Mammary epithelial cell (primary cell): ENCODE measurements around the gene TMEM79.

Source experiments
- CTCF ChIP-seq, 2 donors: IDR thresholded peaks in 1 of 2; conservative IDR thresholded peaks in 1 of 2; 2 replicates each; pipeline ENCODE4 v1.5.1; 2011 to 2012; ENCODE audit warnings: inconsistent platforms in 2 of 2, low read length in 2 of 2, mild to moderate bottlenecking in 2 of 2, control low read depth in 1 of 2, low read depth in 1 of 2; ENCODE audit not compliant: insufficient read depth in 1 of 2; ENCODE audit errors: extremely low read depth in 1 of 2
- EZH2 ChIP-seq: IDR thresholded peaks from 2 replicates; pipeline ENCODE4 v1.6.1; 2012; ENCODE audit warnings: low read length, inconsistent platforms, borderline replicate concordance

GRCh38 chr1:156295391-156295947 lies 11.3 kb downstream of the TMEM79 start, which contains the start of gene GLMP:
- TF ChIP-seq CTCF (conservative IDR thresholded peaks at IDR 0.05 in 1 of 2, IDR thresholded peaks at IDR 0.05 in 1 of 2; ENCODE audit: extremely low read depth in 1 of 2, insufficient read depth in 1 of 2, low read depth in 1 of 2, low read length in 2 of 2) (no peak), EZH2 (no peak)
